Fibroblast of lung (primary cell): ENCODE results near the gene NOP14.

Source experiments
- EZH2 ChIP-seq: IDR thresholded peaks from 2 replicates; pipeline ENCODE4 v1.5.1; 2012; ENCODE audit warnings: low read length, control low read depth, mild to moderate bottlenecking; ENCODE audit errors: missing control alignments
- TF ChIP-seq, protein P1 (sequence below), 2 donors: IDR thresholded peaks in 1 of 2; conservative IDR thresholded peaks in 1 of 2; 1 replicate in 1 of 2; 2 replicates in 1 of 2; pipeline ENCODE4 v1.5.1; 2011 to 2012; ENCODE audit warnings: low read length in 2 of 2, control low read depth in 1 of 2, inconsistent platforms in 1 of 2, low read depth in 1 of 2, mild to moderate bottlenecking in 1 of 2

DNA sequence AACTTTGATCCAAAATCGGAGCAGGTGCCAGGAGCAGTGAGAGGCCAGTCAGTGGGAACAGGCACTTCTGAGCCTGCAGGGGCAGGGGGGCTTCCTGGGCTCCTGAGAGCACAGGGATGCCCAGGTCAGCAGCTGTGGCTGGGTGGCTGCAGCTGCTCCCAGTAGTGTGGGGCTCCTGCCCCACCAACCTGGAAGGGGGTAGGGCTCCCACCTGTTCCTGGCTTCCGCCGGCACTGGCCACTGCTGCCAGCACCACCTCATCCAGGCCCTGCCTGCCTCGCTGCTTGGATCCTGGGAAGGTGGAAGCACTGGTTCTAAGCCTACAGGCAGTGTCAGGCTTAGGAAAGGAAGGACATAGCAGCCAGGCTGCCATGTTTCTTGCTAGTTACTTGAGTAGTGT, 18.8 kb upstream of the NOP14 start:
- TF ChIP-seq, protein P1, sequence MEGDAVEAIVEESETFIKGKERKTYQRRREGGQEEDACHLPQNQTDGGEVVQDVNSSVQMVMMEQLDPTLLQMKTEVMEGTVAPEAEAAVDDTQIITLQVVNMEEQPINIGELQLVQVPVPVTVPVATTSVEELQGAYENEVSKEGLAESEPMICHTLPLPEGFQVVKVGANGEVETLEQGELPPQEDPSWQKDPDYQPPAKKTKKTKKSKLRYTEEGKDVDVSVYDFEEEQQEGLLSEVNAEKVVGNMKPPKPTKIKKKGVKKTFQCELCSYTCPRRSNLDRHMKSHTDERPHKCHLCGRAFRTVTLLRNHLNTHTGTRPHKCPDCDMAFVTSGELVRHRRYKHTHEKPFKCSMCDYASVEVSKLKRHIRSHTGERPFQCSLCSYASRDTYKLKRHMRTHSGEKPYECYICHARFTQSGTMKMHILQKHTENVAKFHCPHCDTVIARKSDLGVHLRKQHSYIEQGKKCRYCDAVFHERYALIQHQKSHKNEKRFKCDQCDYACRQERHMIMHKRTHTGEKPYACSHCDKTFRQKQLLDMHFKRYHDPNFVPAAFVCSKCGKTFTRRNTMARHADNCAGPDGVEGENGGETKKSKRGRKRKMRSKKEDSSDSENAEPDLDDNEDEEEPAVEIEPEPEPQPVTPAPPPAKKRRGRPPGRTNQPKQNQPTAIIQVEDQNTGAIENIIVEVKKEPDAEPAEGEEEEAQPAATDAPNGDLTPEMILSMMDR (conservative IDR thresholded peaks at IDR 0.05 in 1 of 2, IDR thresholded peaks at IDR 0.05 in 1 of 2; ENCODE audit: low read depth in 1 of 2, low read length in 2 of 2), result no peak
- no peak for TF ChIP-seq EZH2
